ENCODE results near the gene LMF1.

DNA sequence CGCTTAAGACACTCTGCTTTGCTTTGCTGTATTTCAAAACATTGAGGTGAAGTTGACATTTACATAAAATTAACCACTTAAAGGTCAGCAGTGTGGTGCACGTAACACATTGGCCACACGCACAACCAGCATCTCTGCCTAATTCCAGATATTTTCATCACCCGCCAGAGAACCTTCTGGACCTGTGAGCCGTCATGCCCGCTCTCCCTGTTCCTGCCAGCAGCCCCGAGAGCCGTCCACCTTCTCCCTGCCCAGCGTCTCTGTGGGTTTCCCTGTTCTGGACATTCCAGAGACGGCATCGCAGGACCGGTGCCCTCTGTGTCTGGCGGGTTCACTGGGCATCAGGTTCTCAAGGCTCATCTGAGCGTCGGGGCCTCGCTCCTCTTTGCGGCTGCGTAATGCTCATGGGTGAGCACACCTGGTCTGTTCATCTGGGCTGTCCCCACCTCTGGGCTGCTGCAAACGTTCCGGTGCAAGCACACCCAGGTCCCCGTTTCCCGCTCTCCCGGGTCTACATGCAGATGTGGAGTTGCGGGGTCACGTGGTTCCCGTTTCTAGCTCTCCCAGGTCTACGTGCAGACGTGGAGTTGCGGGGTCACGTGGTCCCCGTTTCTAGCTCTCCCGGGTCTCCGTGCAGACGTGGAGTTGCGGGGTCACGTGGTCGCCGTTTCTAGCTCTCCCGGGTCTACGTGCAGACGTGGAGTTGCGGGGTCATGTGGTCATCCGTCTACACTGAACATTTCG, 122.1 kb downstream of the LMF1 start:
- TF ChIP-seq, protein P1, sequence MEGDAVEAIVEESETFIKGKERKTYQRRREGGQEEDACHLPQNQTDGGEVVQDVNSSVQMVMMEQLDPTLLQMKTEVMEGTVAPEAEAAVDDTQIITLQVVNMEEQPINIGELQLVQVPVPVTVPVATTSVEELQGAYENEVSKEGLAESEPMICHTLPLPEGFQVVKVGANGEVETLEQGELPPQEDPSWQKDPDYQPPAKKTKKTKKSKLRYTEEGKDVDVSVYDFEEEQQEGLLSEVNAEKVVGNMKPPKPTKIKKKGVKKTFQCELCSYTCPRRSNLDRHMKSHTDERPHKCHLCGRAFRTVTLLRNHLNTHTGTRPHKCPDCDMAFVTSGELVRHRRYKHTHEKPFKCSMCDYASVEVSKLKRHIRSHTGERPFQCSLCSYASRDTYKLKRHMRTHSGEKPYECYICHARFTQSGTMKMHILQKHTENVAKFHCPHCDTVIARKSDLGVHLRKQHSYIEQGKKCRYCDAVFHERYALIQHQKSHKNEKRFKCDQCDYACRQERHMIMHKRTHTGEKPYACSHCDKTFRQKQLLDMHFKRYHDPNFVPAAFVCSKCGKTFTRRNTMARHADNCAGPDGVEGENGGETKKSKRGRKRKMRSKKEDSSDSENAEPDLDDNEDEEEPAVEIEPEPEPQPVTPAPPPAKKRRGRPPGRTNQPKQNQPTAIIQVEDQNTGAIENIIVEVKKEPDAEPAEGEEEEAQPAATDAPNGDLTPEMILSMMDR (IDR thresholded peaks at IDR 0.05 in 2 of 3, conservative IDR thresholded peaks at IDR 0.05 in 1 of 3; ENCODE audit: borderline replicate concordance in 1 of 3, insufficient read depth in 1 of 3, low read depth in 2 of 3, low read length in 2 of 3), result no peak
- TF ChIP-seq EZH2 (IDR thresholded peaks at IDR 0.05), result no peak
- TF ChIP-seq, protein P2, sequence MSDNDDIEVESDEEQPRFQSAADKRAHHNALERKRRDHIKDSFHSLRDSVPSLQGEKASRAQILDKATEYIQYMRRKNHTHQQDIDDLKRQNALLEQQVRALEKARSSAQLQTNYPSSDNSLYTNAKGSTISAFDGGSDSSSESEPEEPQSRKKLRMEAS (IDR thresholded peaks at IDR 0.05), result no peak
- no peak for TF ChIP-seq CEBPB (IDR thresholded peaks at IDR 0.05; ENCODE audit: low read depth)
- TF ChIP-seq EZH2phosphoT487 (IDR thresholded peaks at IDR 0.05; ENCODE audit: borderline replicate concordance), result no peak
- TF ChIP-seq SIN3A (IDR thresholded peaks at IDR 0.05; ENCODE audit: low read depth), result no peak
- TF ChIP-seq, protein P3, sequence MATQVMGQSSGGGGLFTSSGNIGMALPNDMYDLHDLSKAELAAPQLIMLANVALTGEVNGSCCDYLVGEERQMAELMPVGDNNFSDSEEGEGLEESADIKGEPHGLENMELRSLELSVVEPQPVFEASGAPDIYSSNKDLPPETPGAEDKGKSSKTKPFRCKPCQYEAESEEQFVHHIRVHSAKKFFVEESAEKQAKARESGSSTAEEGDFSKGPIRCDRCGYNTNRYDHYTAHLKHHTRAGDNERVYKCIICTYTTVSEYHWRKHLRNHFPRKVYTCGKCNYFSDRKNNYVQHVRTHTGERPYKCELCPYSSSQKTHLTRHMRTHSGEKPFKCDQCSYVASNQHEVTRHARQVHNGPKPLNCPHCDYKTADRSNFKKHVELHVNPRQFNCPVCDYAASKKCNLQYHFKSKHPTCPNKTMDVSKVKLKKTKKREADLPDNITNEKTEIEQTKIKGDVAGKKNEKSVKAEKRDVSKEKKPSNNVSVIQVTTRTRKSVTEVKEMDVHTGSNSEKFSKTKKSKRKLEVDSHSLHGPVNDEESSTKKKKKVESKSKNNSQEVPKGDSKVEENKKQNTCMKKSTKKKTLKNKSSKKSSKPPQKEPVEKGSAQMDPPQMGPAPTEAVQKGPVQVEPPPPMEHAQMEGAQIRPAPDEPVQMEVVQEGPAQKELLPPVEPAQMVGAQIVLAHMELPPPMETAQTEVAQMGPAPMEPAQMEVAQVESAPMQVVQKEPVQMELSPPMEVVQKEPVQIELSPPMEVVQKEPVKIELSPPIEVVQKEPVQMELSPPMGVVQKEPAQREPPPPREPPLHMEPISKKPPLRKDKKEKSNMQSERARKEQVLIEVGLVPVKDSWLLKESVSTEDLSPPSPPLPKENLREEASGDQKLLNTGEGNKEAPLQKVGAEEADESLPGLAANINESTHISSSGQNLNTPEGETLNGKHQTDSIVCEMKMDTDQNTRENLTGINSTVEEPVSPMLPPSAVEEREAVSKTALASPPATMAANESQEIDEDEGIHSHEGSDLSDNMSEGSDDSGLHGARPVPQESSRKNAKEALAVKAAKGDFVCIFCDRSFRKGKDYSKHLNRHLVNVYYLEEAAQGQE (IDR thresholded peaks at IDR 0.05; ENCODE audit: low read depth), result no peak
- TF ChIP-seq POLR2A (IDR thresholded peaks at IDR 0.05; ENCODE audit: borderline replicate concordance, extremely low read depth, insufficient read depth, insufficient read length), result no peak

Data from HCT116 (cell line).